Tibial artery (tissue), 4 donors: ENCODE data around the gene F3.

Source experiments
- DNase-seq, 2 donors: peaks; one replicate each; pipeline ENCODE4 v3.0.0-alpha.2; 2019
- H3K27ac ChIP-seq, 2 donors: fragments of 200-600 bp; sonication (generic) in 1 of 2; 1 replicate in 1 of 2; 2 replicates in 1 of 2; pipeline ENCODE4 v1.5.1; 2018 to 2019; ENCODE audit warnings: mild to moderate bottlenecking in 1 of 2
- H3K27me3 ChIP-seq, 2 donors: fragments of 200-600 bp; sonication (generic) in 1 of 2; one replicate each; pipeline versions ENCODE4 v1.5.1 to v1.6.0; 2016 to 2019
- H3K36me3 ChIP-seq, 3 donors: fragments of 200-600 bp; sonication (generic) in 2 of 3; one replicate each; pipeline ENCODE4 v1.5.1; 2016 to 2019; ENCODE audit warnings: mild to moderate bottlenecking in 2 of 3
- H3K4me1 ChIP-seq, 4 donors: fragments of 200-600 bp; sonication (generic) in 2 of 4; 1 replicate in 3 of 4; 2 replicates in 1 of 4; pipeline ENCODE4 v1.5.1; 2016 to 2019
- H3K4me3 ChIP-seq, 2 donors: fragments of 200-600 bp; sonication (generic) in 1 of 2; 1 replicate in 1 of 2; 2 replicates in 1 of 2; pipeline ENCODE4 v1.5.1; 2018 to 2019; ENCODE audit warnings: mild to moderate bottlenecking in 2 of 2
- H3K9me3 ChIP-seq, 3 donors: fragments of 200-600 bp; sonication (generic) in 1 of 3; one replicate each; pipeline ENCODE4 v1.5.1; 2016 to 2019
- intact Hi-C: fragments of 100-400 bp; cut with DNase I; formaldehyde crosslinking; loops from one replicate; pipeline ENCODE4 v1.15.0; 2023; ENCODE audit warnings: low total_unique reads
- TF ChIP-seq, protein P1 (sequence below), 2 experiments: fragments of 200-600 bp in 1 of 2; fragments of 450-650 bp in 1 of 2; IDR thresholded peaks; one replicate each; pipeline ENCODE4 v1.5.1; 2017 to 2019; ENCODE audit warnings: antibody characterized with exemption in 2 of 2, mild to moderate bottlenecking in 1 of 2, moderate library complexity in 1 of 2

Gene F3

DNA sequence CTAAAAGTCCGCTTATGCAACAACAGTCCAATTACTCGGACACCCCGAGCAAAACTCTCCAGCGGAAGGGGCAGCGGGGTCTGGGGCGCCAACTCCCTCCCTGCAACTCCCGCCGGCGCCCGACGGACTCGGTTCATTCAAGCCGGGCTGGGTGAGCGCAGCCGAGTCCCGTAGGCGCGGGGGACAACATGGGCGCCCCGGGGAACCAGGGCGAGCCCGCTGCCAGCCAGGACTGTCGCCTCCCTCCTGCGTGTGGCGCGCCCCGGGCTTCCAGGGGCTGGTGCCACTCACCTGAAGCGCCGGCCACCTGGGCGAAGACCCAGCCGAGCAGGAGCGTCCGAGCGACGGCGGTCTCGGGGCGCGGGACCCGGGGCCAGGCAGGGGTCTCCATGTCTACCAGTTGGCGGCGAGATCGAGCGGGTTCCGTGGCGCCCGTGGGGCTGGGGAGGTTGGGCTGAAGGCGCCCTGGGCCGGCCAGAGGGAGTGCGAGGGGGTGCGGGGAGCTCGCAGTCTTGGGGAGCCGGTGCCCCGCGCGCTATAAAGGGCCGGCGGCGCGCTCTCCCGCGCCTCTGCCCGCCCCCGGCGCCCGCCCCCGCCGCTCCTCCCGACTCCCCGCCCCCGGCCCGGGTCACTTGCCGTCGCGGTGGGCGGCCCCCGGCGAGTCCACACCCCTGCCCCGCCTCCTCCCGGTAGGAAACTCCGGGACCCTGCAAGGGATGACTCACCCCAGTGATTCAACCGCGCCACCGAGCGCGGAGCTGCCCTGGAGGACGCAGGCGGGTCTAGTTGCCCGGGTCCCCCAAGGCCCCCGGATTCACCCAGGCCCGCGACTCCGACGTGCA, at the start of gene F3:
TSS of gene F3 (minus strand) at position 514 of the 842 bp plus-strand sequence. CDS start at position 391, 123 bp downstream.
- H3K4me3 ChIP-seq = peak within 1 kb of the TSS; percentile 68 to 76
- intact Hi-C loops = loop anchor here (5.0 to 10.0 kb wide), 2 partner anchors 93 to 251 kb away; no protein-coding TSS in a partner anchor
- TF ChIP-seq, protein P1, sequence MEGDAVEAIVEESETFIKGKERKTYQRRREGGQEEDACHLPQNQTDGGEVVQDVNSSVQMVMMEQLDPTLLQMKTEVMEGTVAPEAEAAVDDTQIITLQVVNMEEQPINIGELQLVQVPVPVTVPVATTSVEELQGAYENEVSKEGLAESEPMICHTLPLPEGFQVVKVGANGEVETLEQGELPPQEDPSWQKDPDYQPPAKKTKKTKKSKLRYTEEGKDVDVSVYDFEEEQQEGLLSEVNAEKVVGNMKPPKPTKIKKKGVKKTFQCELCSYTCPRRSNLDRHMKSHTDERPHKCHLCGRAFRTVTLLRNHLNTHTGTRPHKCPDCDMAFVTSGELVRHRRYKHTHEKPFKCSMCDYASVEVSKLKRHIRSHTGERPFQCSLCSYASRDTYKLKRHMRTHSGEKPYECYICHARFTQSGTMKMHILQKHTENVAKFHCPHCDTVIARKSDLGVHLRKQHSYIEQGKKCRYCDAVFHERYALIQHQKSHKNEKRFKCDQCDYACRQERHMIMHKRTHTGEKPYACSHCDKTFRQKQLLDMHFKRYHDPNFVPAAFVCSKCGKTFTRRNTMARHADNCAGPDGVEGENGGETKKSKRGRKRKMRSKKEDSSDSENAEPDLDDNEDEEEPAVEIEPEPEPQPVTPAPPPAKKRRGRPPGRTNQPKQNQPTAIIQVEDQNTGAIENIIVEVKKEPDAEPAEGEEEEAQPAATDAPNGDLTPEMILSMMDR (IDR thresholded peaks at IDR 0.05) = no peak
- peak; percentile 92 to 94 for DNase-seq
- H3K9me3 ChIP-seq = no peaks in the 10 kb centered on the region
- H3K36me3 ChIP-seq = no peaks in the 10 kb centered on the region
- no peaks in the 10 kb centered on the region for H3K27me3 ChIP-seq
- H3K4me1 ChIP-seq = peaks cover 0 to 49% (median 17%) of the 10 kb centered on the region in 4 donors
- peak within 1 kb of the TSS; percentile 81 to 82 for H3K27ac ChIP-seq

DNA sequence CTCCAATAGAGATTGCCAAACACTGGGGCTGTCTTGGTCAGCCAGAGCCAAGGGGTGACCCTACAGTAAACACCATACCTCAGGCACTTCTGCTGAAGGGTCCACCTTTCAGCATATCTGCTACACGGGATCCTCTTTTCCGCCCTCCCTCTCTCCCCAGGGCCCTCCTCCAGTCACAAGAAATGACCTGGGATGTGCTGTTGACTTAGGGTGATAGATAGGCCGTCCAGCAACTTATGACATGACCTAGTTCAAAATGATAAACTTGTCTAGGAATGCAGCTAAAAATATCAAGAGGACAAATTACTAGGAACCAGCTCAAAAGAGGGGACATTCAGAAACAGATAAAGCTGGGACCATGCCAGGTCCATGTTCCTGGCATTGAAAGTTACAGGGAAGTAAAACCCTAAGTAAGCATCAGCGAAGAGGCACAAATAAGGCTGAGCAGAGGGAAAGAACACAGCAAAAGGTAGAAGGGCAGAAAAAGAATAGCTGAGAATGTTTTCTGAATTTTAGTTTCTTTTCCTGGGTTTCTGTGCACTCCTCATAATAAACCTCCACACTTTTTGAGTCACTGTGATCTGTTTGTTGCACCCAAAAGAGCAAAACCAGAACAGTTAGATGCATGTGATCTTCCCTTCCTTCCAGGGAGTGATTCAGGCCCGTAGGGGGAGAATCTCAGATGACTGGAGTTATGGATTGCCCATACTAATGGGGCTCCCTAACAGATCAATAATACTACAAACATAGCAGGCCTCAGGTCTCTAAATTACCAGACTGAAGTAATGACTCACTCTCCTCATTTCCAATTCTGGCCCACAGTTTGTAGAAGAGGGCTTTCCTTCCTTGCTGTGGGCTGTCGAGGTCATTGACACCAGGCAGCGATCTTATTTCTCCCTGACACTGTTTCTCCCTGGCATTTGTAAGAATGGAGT, 48.9 kb upstream of the F3 start:
- intact Hi-C loops = no loop called here
- TF ChIP-seq, protein P1 (IDR thresholded peaks at IDR 0.05) = no peak
- H3K4me1 ChIP-seq = peaks cover 0 to 18% (median 9%) of the 10 kb centered on the region in 4 donors
- no peak overlapping the region for H3K4me3 ChIP-seq
- no peaks in the 10 kb centered on the region for H3K36me3 ChIP-seq
- peak in 1 of 2 donors; percentile 38 for DNase-seq
- H3K27ac ChIP-seq = peak overlapping the region; percentile 52
- H3K27me3 ChIP-seq = no peaks in the 10 kb centered on the region
- no peaks in the 10 kb centered on the region for H3K9me3 ChIP-seq

DNA sequence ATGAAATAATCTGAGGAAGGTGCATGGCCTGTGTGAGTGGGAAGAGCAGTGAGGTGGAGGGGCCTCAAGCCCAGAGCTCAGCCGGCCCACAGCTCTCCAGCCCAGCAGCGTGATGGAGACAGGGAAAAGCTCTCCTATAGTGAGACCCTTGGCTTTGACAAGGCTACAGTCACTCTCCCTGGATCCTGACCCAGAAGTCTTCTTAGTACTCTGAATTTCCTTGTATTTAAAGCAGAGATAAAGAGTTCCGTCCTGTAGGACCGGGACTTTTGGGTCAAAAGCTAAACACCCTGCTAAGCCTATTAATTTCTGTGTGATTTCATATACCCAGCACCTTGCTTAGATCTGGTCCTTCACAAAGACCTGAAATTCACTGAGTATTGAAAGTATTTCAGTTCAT, 48.2 kb upstream of the F3 start:
- H3K4me3 ChIP-seq = no peak overlapping the region
- intact Hi-C loops = no loop called here
- H3K9me3 ChIP-seq = no peaks in the 10 kb centered on the region

DNA sequence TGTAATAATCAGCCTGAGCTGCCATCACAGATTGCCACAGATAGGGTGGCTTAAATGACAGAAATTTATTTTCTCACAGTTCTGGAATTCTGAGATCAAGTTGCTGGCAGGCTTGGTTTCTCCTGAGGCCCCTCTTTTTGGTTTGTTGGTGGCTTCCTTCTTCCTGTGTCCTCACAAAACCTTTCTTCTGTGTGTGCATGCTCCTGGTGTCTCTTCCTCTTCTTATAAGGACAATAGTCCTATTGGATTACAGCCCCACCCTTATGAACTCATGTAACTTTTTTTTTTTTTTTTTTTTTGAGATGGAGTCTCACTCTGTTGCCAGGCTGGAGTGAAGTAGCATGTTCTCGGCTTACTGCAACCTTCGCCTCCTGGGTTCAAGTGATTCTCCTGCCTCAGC, 41.0 kb upstream of the F3 start:
- DNase-seq = no peak
- TF ChIP-seq, protein P1 (IDR thresholded peaks at IDR 0.05) = no peak
- Histone ChIP-seq H3K27me3 (no peaks in the 10 kb centered on the region), H3K4me3 (no peak overlapping the region), H3K36me3 (no peaks in the 10 kb centered on the region), H3K27ac (no peak overlapping the region), H3K9me3 (no peaks in the 10 kb centered on the region), H3K4me1 (peaks cover 0 to 25% (median 5%) of the 10 kb centered on the region in 4 donors)
- intact Hi-C loops = no loop called here

More for the DNA sequence above, 48.2 kb upstream of the F3 start:
- DNase-seq = no peak
- H3K27me3 ChIP-seq = no peaks in the 10 kb centered on the region
- H3K27ac ChIP-seq = peak overlapping the region; percentile 52
- H3K36me3 ChIP-seq = no peaks in the 10 kb centered on the region
- TF ChIP-seq, protein P1 (IDR thresholded peaks at IDR 0.05) = no peak
- H3K4me1 ChIP-seq = peaks cover 0 to 18% (median 8%) of the 10 kb centered on the region in 4 donors

DNA sequence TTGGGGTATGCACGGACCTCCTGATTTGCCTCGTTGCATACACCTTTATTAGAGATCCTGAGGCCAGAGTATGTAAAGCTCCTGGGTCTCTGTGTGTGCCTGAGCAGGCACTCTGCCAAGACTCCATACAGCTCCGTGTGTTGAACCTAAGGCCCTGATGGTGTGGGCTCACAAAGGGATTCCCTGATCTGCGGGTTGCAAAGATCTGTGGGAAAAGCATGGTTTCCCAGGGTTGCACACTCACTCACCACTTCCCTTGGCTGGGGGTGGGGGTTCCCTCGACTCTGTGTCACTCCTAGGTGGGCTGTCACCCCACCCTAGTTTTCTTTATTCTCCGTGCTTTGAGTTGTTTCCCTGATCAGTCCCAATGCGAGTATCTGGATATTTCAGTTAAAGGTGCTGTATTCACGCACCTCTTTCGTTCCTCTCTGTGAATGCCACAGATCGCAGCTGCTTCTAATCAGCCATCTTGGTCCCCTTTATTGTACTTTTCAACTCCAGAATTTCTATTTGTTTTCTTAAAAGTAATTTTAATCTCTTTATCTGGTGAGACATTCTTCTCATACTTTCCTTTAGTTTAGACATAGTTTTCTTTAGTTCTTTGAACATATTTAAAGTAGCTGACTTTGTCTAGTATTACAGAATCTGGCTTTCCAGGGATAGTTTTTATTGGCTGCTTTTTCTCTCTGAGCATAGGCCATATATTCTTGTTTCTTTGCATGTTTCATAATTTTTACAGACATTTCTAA, 39.0 kb upstream of the F3 start:
- H3K36me3 ChIP-seq = no peaks in the 10 kb centered on the region
- intact Hi-C loops = no loop called here
- peaks cover 0 to 25% (median 5%) of the 10 kb centered on the region in 4 donors for H3K4me1 ChIP-seq
- H3K27ac ChIP-seq = peak overlapping the region; percentile 26 to 40
- H3K27me3 ChIP-seq = no peaks in the 10 kb centered on the region
- TF ChIP-seq, protein P1 (IDR thresholded peaks at IDR 0.05) = no peak
- DNase-seq = no peak
- no peaks in the 10 kb centered on the region for H3K9me3 ChIP-seq
- H3K4me3 ChIP-seq = no peak overlapping the region
